HG02623 (cell line): ENCODE measurements around the gene CELA2A.
"Not testable (repeated sequence)": the region's sequence is repeated elsewhere in the genome, so short reads cannot be mapped to it uniquely, and the experiment has no call there.

ENCODE experiments used
- ATAC-seq: cut with Tn5 transposase; IDR thresholded peaks from one replicate; pipeline ENCODE4 v1.9.1; 2021; ENCODE audit warnings: moderate library complexity; ENCODE audit not compliant: unreplicated experiment

The CELA2A gene

GRCh38 chr1:15444468-15445389 is 11.8 kb upstream of the CELA2A start:
- ATAC-seq, result no peak

GRCh38 chr1:15445390-15446122 is 11.0 kb upstream of the CELA2A start:
- no peak for ATAC-seq

- no peak for ATAC-seq
Measured at GRCh38 chr1:15446212-15446611, 10.3 kb upstream of the CELA2A start.

- no peak for ATAC-seq
Measured at GRCh38 chr1:15448877-15449462, 7.6 kb upstream of the CELA2A start.

- ATAC-seq, result no peak
Measured at GRCh38 chr1:15449567-15449966, 7.0 kb upstream of the CELA2A start.

GRCh38 chr1:15451014-15451722 is 5.4 kb upstream of the CELA2A start:
- ATAC-seq, result no peak

- ATAC-seq, result no peak
Measured at GRCh38 chr1:15452216-15452615, 4.3 kb upstream of the CELA2A start.

GRCh38 chr1:15452866-15453571 is 3.5 kb upstream of the CELA2A start:
- ATAC-seq, result no peak

- no peak for ATAC-seq
Measured at GRCh38 chr1:15453734-15454133, 2.8 kb upstream of the CELA2A start.

GRCh38 chr1:15454256-15454655 is 2.3 kb upstream of the CELA2A start:
- no peak for ATAC-seq

- no peak for ATAC-seq
Measured at GRCh38 chr1:15455522-15455921, 1.0 kb upstream of the CELA2A start.

- no peak for ATAC-seq
Measured at GRCh38 chr1:15457585-15457984, 1.1 kb downstream of the CELA2A start.

- ATAC-seq, result not testable (repeated sequence)
Measured at GRCh38 chr1:15458388-15458787, 1.9 kb downstream of the CELA2A start.

- no peak for ATAC-seq
Measured at GRCh38 chr1:15459771-15460707, 3.5 kb downstream of the CELA2A start.

GRCh38 chr1:15460708-15461095 is 4.2 kb downstream of the CELA2A start:
- ATAC-seq, result no peak

- ATAC-seq, result not testable (repeated sequence)
Measured at GRCh38 chr1:15463064-15463800, 6.7 kb downstream of the CELA2A start.

- ATAC-seq, result not testable (repeated sequence)
Measured at GRCh38 chr1:15463926-15464322, 7.4 kb downstream of the CELA2A start.

- ATAC-seq, result no peak
Measured at GRCh38 chr1:15465674-15466073, 9.1 kb downstream of the CELA2A start.
